Measurements from ENCODE around the gene RFK. TPM values are rescaled to one million over a fixed set of nuclear protein-coding genes. Genes with fewer than 3 reads are reported as not detected.

RFK gene
- total and polyA plus RNA-seq, 9 of the 15 experiments (the other 6 are each of a cell fraction or from before 2014, with no cell fraction given): 3.8 to 51.1 (median 14.8) TPM

DNA sequence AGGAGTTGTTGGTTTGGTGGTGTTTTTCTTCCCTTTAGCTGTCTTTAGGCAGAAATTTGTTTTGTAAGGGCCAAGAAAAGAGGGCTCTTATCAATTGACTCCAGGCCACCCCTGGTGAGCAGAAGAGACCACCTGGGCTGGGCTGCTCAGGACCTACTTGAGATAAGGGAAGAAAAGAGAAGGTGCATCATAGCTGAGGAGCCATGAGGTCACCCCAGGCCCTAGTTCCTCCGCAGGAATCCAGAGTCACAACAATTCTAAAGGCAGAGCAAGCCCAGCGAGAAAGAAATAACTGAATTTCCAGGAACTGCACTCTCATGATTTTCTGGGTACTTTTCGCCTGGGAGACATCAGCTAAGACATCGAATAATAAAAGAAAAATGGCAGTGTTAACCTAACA is 34.9 kb downstream of the RFK start (continued):
- no peak for TF ChIP-seq NFE2L1 (tag; IDR thresholded peaks at IDR 0.05; ENCODE audit: borderline replicate concordance, low read depth)
- peak; percentile 52; the same call in 1 of the 2 replicates for TF ChIP-seq PHB2 (IDR thresholded peaks at IDR 0.05; ENCODE audit: low read depth)
- no peak for TF ChIP-seq ZFP30 (CRISPR knock-in tag; IDR thresholded peaks at IDR 0.05; ENCODE audit: borderline replicate concordance)
- peak; percentile 29 for TF ChIP-seq SMAD1 (IDR thresholded peaks at IDR 0.05; ENCODE audit: low read depth, low read length, partially characterized antibody)
- TF ChIP-seq SPI1 (IDR thresholded peaks at IDR 0.05; ENCODE audit: borderline replicate concordance, low read depth, low read length): peak; percentile 46; the same call in 1 of the 2 replicates
- TF ChIP-seq ZNF395 (CRISPR knock-in tag; IDR thresholded peaks at IDR 0.05): no peak
- TF ChIP-seq THRA (IDR thresholded peaks at IDR 0.05): no peak
- peak; percentile 9; the same call in 1 of the 2 replicates for TF ChIP-seq NFE2 (IDR thresholded peaks at IDR 0.05; ENCODE audit: low read depth)
- TF ChIP-seq ZKSCAN1 (IDR thresholded peaks at IDR 0.05; ENCODE audit: low read depth, low read length): no peak
- no peak for TF ChIP-seq CREB3 (tag; conservative IDR thresholded peaks at IDR 0.05; ENCODE audit: low read depth)
- TF ChIP-seq, protein P1, sequence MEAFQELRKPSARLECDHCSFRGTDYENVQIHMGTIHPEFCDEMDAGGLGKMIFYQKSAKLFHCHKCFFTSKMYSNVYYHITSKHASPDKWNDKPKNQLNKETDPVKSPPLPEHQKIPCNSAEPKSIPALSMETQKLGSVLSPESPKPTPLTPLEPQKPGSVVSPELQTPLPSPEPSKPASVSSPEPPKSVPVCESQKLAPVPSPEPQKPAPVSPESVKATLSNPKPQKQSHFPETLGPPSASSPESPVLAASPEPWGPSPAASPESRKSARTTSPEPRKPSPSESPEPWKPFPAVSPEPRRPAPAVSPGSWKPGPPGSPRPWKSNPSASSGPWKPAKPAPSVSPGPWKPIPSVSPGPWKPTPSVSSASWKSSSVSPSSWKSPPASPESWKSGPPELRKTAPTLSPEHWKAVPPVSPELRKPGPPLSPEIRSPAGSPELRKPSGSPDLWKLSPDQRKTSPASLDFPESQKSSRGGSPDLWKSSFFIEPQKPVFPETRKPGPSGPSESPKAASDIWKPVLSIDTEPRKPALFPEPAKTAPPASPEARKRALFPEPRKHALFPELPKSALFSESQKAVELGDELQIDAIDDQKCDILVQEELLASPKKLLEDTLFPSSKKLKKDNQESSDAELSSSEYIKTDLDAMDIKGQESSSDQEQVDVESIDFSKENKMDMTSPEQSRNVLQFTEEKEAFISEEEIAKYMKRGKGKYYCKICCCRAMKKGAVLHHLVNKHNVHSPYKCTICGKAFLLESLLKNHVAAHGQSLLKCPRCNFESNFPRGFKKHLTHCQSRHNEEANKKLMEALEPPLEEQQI (IDR thresholded peaks at IDR 0.05): 0 out of 2 replicates have a peak, but pooled peaks have one; percentile 50
- no peak for TF ChIP-seq PCBP1 (IDR thresholded peaks at IDR 0.05; ENCODE audit: low read depth, low read length, poor library complexity, severe bottlenecking)
- TF ChIP-seq NUFIP1 (IDR thresholded peaks at IDR 0.05; ENCODE audit: partially characterized antibody): no peak
- no peak for TF ChIP-seq ZBTB8A (IDR thresholded peaks at IDR 0.05; ENCODE audit: partially characterized antibody)
- TF ChIP-seq MCM2 (IDR thresholded peaks at IDR 0.05; ENCODE audit: low read depth): no peak
- TF ChIP-seq ZBTB11 (CRISPR knock-in tag; IDR thresholded peaks at IDR 0.05): 0 out of 6 replicates have a peak, but pooled peaks of 1 of the 3 experiments have one; percentile 38
